H9 (cell line): ENCODE results near the gene WFIKKN2. TPM values are rescaled to one million over a fixed set of nuclear protein-coding genes. Genes with fewer than 3 reads are reported as not detected.

Source experiments
- DNase-seq: peaks from one replicate; pipeline ENCODE4 v3.0.0-alpha.2; 2017
- H2AFZ ChIP-seq: one replicate; pipeline ENCODE4 v1.6.1; 2013; ENCODE audit warnings: mild to moderate bottlenecking, low read length, control low read depth, moderate library complexity
- H2AK5ac ChIP-seq: 2 replicates; pipeline ENCODE4 v1.6.1; 2013; ENCODE audit warnings: low read length, control low read depth, mixed read lengths; ENCODE audit not compliant: insufficient read length
- H2BK120ac ChIP-seq: one replicate; pipeline ENCODE4 v1.6.1; 2013; ENCODE audit warnings: low read depth, mild to moderate bottlenecking, low read length, control low read depth, inconsistent platforms; ENCODE audit not compliant: poor library complexity, severe bottlenecking
- H2BK12ac ChIP-seq: 2 replicates; pipeline ENCODE4 v1.6.1; 2013; ENCODE audit warnings: low read length, control low read depth, mixed read lengths, low read depth; ENCODE audit not compliant: insufficient read length
- H2BK15ac ChIP-seq: 2 replicates; pipeline ENCODE4 v1.6.1; 2013; ENCODE audit warnings: low read depth, low read length, control low read depth
- H2BK20ac ChIP-seq: one replicate; pipeline ENCODE4 v1.6.1; 2013; ENCODE audit warnings: low read depth, mild to moderate bottlenecking, low read length, control low read depth, inconsistent platforms; ENCODE audit not compliant: poor library complexity, severe bottlenecking
- H2BK5ac ChIP-seq: 2 replicates; pipeline ENCODE4 v1.6.1; 2013; ENCODE audit warnings: low read length, control low read depth, mixed read lengths; ENCODE audit not compliant: insufficient read length
- H3K14ac ChIP-seq: 2 replicates; pipeline ENCODE4 v1.6.1; 2013; ENCODE audit warnings: low read length, control low read depth; ENCODE audit not compliant: insufficient read depth
- H3K18ac ChIP-seq: 2 replicates; pipeline ENCODE4 v1.6.1; 2013; ENCODE audit warnings: low read depth, mild to moderate bottlenecking, mixed read lengths, low read length, control low read depth; ENCODE audit not compliant: insufficient read length
- H3K23ac ChIP-seq: 2 replicates; pipeline ENCODE4 v1.6.1; 2013; ENCODE audit warnings: low read length, control low read depth, mixed read lengths, low read depth; ENCODE audit not compliant: insufficient read length
- H3K23me2 ChIP-seq: 2 replicates; pipeline ENCODE4 v1.6.1; 2013; ENCODE audit warnings: low read depth, mild to moderate bottlenecking, mixed read lengths, low read length, control low read depth; ENCODE audit not compliant: insufficient read length, poor library complexity, severe bottlenecking
- H3K27ac ChIP-seq: 2 replicates; pipeline ENCODE4 v1.5.1; 2013; ENCODE audit warnings: low read length, control low read depth, mixed read lengths, low read depth; ENCODE audit not compliant: insufficient read length
- H3K27me3 ChIP-seq: 2 replicates; pipeline ENCODE4 v1.6.1; 2013; ENCODE audit warnings: low read length, control low read depth, inconsistent platforms; ENCODE audit not compliant: insufficient read depth
- H3K4ac ChIP-seq: 2 replicates; pipeline ENCODE4 v1.6.1; 2013; ENCODE audit warnings: low read depth, mild to moderate bottlenecking, control low read depth, inconsistent platforms, low read length, moderate library complexity
- H3K4me1 ChIP-seq: 2 replicates; pipeline ENCODE4 v1.6.1; 2013; ENCODE audit warnings: low read length, control low read depth, inconsistent platforms; ENCODE audit not compliant: insufficient read depth
- H3K4me2 ChIP-seq: 2 replicates; pipeline ENCODE4 v1.6.1; 2013; ENCODE audit warnings: low read length, control low read depth, mixed read lengths; ENCODE audit not compliant: insufficient read length, insufficient read depth
- H3K56ac ChIP-seq: 2 replicates; pipeline ENCODE4 v1.6.1; 2013; ENCODE audit warnings: low read depth, mild to moderate bottlenecking, mixed read lengths, low read length, control low read depth; ENCODE audit not compliant: insufficient read length
- H3K79me1 ChIP-seq: 2 replicates; pipeline ENCODE4 v1.6.1; 2013; ENCODE audit warnings: low read depth, mild to moderate bottlenecking, moderate library complexity, low read length, control low read depth, inconsistent platforms; ENCODE audit not compliant: insufficient read depth, poor library complexity, severe bottlenecking
- H3K79me2 ChIP-seq: 2 replicates; pipeline ENCODE4 v1.6.1; 2013; ENCODE audit warnings: low read length, control low read depth, inconsistent platforms; ENCODE audit not compliant: insufficient read depth
- H3K9ac ChIP-seq: 2 replicates; pipeline ENCODE4 v1.6.1; 2013; ENCODE audit warnings: low read length, control low read depth, mixed read lengths; ENCODE audit not compliant: insufficient read length; ENCODE audit errors: extremely low read depth
- H3K9me3 ChIP-seq: one replicate; pipeline ENCODE4 v1.6.1; 2013; ENCODE audit warnings: low read depth, low read length, inconsistent platforms; ENCODE audit not compliant: control insufficient read depth
- H3T11ph ChIP-seq: one replicate; pipeline ENCODE4 v1.6.1; 2013; ENCODE audit warnings: mild to moderate bottlenecking, low read length, control low read depth, inconsistent platforms
- H4K20me1 ChIP-seq: one replicate; pipeline ENCODE4 v1.6.1; 2013; ENCODE audit not compliant: control insufficient read depth, insufficient read length, insufficient read depth
- H4K5ac ChIP-seq: 2 replicates; pipeline ENCODE4 v1.6.1; 2013; ENCODE audit warnings: low read depth, mild to moderate bottlenecking, mixed read lengths, low read length, control low read depth; ENCODE audit not compliant: insufficient read length
- H4K8ac ChIP-seq: replicated peaks from 2 replicates; pipeline ENCODE4 v1.6.1; 2013; ENCODE audit warnings: low read length, control low read depth, mixed read lengths, low read depth; ENCODE audit not compliant: insufficient read length
- H4K91ac ChIP-seq: 2 replicates; pipeline ENCODE4 v1.6.1; 2013; ENCODE audit warnings: low read depth, mild to moderate bottlenecking, moderate library complexity, mixed read lengths, low read length, control low read depth; ENCODE audit not compliant: insufficient read length
- H3K27ac Mint-ChIP-seq, 3 experiments: 2 replicates in 2 of 3; 3 replicates in 1 of 3; pipeline ENCODE4 v1.8.0; 2020 to 2021; ENCODE audit warnings: mixed read lengths in 3 of 3, mild to moderate bottlenecking in 1 of 3, moderate library complexity in 1 of 3
- H3K27me3 Mint-ChIP-seq: 2 replicates; pipeline ENCODE4 v1.8.0; 2021; ENCODE audit warnings: low read depth, mild to moderate bottlenecking, moderate library complexity, mixed read lengths
- H3K36me3 Mint-ChIP-seq, 3 experiments: 2 replicates in 2 of 3; 3 replicates in 1 of 3; pipeline ENCODE4 v1.8.0; 2020 to 2021; ENCODE audit warnings: low read depth in 3 of 3, mixed read lengths in 3 of 3; ENCODE audit not compliant: insufficient read depth in 1 of 3
- H3K4me1 Mint-ChIP-seq, 2 experiments: 2 replicates each; pipeline ENCODE4 v1.8.0; 2020; ENCODE audit warnings: mixed read lengths in 2 of 2
- H3K4me3 Mint-ChIP-seq, 2 experiments: 2 replicates in 1 of 2; 3 replicates in 1 of 2; pipeline ENCODE4 v1.8.0; 2020 to 2021; ENCODE audit warnings: mild to moderate bottlenecking in 2 of 2, mixed read lengths in 2 of 2, moderate library complexity in 1 of 2
- H3K9me3 Mint-ChIP-seq, 2 experiments: 2 replicates in 1 of 2; 3 replicates in 1 of 2; pipeline ENCODE4 v1.8.0; 2020; ENCODE audit warnings: mild to moderate bottlenecking in 2 of 2, mixed read lengths in 2 of 2, moderate library complexity in 1 of 2
- CTCF ChIP-seq: fragments of 200-600 bp; sonication (generic); conservative IDR thresholded peaks from 3 replicates; pipeline ENCODE4 v1.8.0; 2021; ENCODE audit warnings: antibody characterized with exemption, mild to moderate bottlenecking
- WGBS: extraction: QIAGEN DNeasy Blood & Tissue Kit; methylation state at CpG from one replicate; pipeline ENCODE4 v1.1.7; 2013; ENCODE audit warnings: missing lambda C conversion rate, low lambda C conversion rate, mixed read lengths; ENCODE audit not compliant: insufficient read length; ENCODE audit errors: extremely low coverage; 5-methylcytosine and 5-hydroxymethylcytosine counted together
- total RNA-seq: library from RNA; stranded (reverse); gene quantifications from 2 replicates; pipeline ENCODE4 v1.2.1, GENCODE V29; 2021

The WFIKKN2 gene
- total RNA-seq, 1 experiment from 2014 or later: 1.1 TPM

- Histone ChIP-seq H2AFZ (no peak overlapping the region), H3K4ac (no peak overlapping the region), H3K23me2 (peaks cover 4% of the 10 kb centered on the region), H3K27me3 (no peaks in the 10 kb centered on the region), H4K91ac (no peak overlapping the region), H2BK12ac (no peak overlapping the region), H3K4me2 (no peak overlapping the region), H2BK20ac (no peak overlapping the region), H4K5ac (no peak overlapping the region), H3K79me1 (peaks cover 3% of the 10 kb centered on the region), H2AK5ac (no peak overlapping the region), H4K8ac (no peak overlapping the region), H3K27ac (no peak overlapping the region), H2BK15ac (no peak overlapping the region), H2BK120ac (no peak overlapping the region), H3K79me2 (peaks cover 7% of the 10 kb centered on the region; the same call in 1 of the 2 replicates), H3K56ac (no peak overlapping the region), H3K18ac (no peak overlapping the region), H3K9ac (no peak overlapping the region), H3K9me3 (no peaks in the 10 kb centered on the region), H3K4me1 (no peaks in the 10 kb centered on the region), H3K23ac (no peak overlapping the region), H2BK5ac (no peak overlapping the region), H3K14ac (no peak overlapping the region), H4K20me1 (no peaks in the 10 kb centered on the region), H3T11ph (no peak overlapping the region)
- H3K27ac Mint-ChIP-seq: peak overlapping the region in 1 of 3 experiments; percentile 7; a peak in 2 of 7 replicates
- H3K4me1 Mint-ChIP-seq: peaks cover 16 to 22% of the 10 kb centered on the region in 2 experiments
- DNase-seq: no peak
- no peaks in the 10 kb centered on the region; a peak in 1 of 5 replicates for H3K9me3 Mint-ChIP-seq
- WGBS: 100% methylated on average over 2 of the region's 7 CpGs
- H3K27me3 Mint-ChIP-seq: no peaks in the 10 kb centered on the region; the same call in 1 of the 2 replicates
- peaks cover 8 to 26% (median 22%) of the 10 kb centered on the region in 3 experiments; a peak in 6 of 7 replicates for H3K36me3 Mint-ChIP-seq
- no peak overlapping the region for H3K4me3 Mint-ChIP-seq
- no peak for TF ChIP-seq CTCF
These were observed 26.6 kb downstream of the WFIKKN2 start for GRCh38 chr17:50861822-50862528.
